22Rv1 (cell line): ENCODE results near the gene KIR3DL1.
"Not testable (repeated sequence)": the region's sequence is repeated elsewhere in the genome, so short reads cannot be mapped to it uniquely, and the experiment has no call there.

ENCODE experiments used
- CTCF ChIP-seq: fragments of 450-650 bp; IDR thresholded peaks from 2 replicates; pipeline ENCODE4 v1.5.1; 2017; ENCODE audit warnings: mild to moderate bottlenecking
- ZFX ChIP-seq: fragments of 450-650 bp; IDR thresholded peaks from 2 replicates; pipeline ENCODE4 v1.6.1; 2017; ENCODE audit warnings: antibody characterized with exemption, borderline replicate concordance

GRCh38 chr19:54771018-54771960, 45.0 kb upstream of the KIR3DL1 start:
- not testable (repeated sequence) for TF ChIP-seq CTCF, ZFX
